Body of pancreas (tissue), 4 donors: ENCODE measurements around the gene MMP13.

ENCODE experiments used
- POLR2A ChIP-seq, 3 donors: fragments of 450-650 bp; IDR thresholded peaks; one replicate each; pipeline ENCODE4 v1.6.1; 2016; ENCODE audit warnings: antibody characterized with exemption in 3 of 3, mild to moderate bottlenecking in 2 of 3
- TF ChIP-seq, protein P1 (sequence below), 7 experiments: fragments of 450-650 bp in 4 of 7; fragments of 200-600 bp in 3 of 7; sonication (generic) in 3 of 7; IDR thresholded peaks; one replicate each; pipeline ENCODE4 v1.5.1; 2016 to 2019; ENCODE audit warnings: antibody characterized with exemption in 7 of 7

DNA sequence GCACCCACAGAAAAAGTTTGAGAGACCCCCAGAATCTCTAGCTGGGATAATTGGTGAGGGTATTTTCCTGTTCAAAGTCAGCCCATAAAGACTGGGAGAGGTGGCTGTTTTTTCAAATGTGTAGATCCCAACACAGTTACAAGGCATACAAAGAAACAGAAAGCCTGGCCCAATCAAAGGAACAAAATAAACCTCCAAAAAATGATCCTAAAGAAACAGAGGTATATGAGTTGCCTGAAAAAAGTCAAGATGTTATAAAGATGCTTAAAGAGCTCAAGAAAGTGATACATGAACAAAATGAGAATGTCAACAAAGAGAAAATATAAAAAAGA is 40.5 kb downstream of the MMP13 start:
- TF ChIP-seq, protein P1, sequence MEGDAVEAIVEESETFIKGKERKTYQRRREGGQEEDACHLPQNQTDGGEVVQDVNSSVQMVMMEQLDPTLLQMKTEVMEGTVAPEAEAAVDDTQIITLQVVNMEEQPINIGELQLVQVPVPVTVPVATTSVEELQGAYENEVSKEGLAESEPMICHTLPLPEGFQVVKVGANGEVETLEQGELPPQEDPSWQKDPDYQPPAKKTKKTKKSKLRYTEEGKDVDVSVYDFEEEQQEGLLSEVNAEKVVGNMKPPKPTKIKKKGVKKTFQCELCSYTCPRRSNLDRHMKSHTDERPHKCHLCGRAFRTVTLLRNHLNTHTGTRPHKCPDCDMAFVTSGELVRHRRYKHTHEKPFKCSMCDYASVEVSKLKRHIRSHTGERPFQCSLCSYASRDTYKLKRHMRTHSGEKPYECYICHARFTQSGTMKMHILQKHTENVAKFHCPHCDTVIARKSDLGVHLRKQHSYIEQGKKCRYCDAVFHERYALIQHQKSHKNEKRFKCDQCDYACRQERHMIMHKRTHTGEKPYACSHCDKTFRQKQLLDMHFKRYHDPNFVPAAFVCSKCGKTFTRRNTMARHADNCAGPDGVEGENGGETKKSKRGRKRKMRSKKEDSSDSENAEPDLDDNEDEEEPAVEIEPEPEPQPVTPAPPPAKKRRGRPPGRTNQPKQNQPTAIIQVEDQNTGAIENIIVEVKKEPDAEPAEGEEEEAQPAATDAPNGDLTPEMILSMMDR (IDR thresholded peaks at IDR 0.05): no peak
- TF ChIP-seq POLR2A (IDR thresholded peaks at IDR 0.05): no peak
